AG10803 (cell line): Measurements from ENCODE around the gene NKIRAS2.
A peak's percentile ranks its signal among the peaks of the same experiment; 100 is the strongest.
"Not testable (repeated sequence)": the region's sequence is repeated elsewhere in the genome, so short reads cannot be mapped to it uniquely, and the experiment has no call there.

Source experiments
- DNase-seq: peaks from one replicate; pipeline ENCODE4 v3.0.0; 2010; ENCODE audit warnings: low read depth
- H3K4me3 ChIP-seq: 2 replicates; pipeline ENCODE4 v1.5.1; 2011; ENCODE audit warnings: mild to moderate bottlenecking, low read length, control low read depth
- TF ChIP-seq, protein P1 (sequence below): conservative IDR thresholded peaks from 2 replicates; pipeline ENCODE4 v1.5.1; 2011; ENCODE audit warnings: mild to moderate bottlenecking, low read length, control low read depth, inconsistent platforms

Gene NKIRAS2

DNA sequence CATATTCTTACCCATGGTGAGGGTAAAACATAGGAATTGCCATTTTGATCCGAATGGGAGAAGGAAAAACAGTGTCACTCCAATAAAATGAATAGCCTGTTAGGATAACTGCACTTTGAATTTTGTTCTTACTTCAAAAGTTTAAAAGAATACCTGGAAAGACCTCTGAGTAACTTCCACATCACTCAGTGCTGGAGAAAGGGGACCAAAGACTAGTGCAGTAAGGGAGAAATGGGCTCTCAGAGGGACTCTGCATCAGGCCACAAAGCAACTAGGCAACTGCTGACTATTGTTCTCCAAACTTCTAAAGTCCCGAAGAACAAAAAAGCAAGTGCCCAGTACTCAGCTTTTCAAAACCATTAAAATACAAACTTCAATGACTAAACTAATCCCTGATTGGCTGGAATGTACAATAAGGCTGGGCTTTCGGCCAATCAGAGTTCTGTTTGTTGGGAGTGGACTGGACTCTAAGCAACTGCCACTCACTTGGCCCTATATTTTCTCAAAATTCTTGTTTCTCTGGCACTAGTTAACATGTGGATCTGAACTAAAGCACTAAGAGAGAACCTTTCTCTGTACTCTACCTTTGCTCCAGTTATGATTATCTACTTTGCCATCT, 8.9 kb upstream of the NKIRAS2 start:
- TF ChIP-seq, protein P1, sequence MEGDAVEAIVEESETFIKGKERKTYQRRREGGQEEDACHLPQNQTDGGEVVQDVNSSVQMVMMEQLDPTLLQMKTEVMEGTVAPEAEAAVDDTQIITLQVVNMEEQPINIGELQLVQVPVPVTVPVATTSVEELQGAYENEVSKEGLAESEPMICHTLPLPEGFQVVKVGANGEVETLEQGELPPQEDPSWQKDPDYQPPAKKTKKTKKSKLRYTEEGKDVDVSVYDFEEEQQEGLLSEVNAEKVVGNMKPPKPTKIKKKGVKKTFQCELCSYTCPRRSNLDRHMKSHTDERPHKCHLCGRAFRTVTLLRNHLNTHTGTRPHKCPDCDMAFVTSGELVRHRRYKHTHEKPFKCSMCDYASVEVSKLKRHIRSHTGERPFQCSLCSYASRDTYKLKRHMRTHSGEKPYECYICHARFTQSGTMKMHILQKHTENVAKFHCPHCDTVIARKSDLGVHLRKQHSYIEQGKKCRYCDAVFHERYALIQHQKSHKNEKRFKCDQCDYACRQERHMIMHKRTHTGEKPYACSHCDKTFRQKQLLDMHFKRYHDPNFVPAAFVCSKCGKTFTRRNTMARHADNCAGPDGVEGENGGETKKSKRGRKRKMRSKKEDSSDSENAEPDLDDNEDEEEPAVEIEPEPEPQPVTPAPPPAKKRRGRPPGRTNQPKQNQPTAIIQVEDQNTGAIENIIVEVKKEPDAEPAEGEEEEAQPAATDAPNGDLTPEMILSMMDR, result no peak
- H3K4me3 ChIP-seq, result no peak overlapping the region
- no peak for DNase-seq

DNA sequence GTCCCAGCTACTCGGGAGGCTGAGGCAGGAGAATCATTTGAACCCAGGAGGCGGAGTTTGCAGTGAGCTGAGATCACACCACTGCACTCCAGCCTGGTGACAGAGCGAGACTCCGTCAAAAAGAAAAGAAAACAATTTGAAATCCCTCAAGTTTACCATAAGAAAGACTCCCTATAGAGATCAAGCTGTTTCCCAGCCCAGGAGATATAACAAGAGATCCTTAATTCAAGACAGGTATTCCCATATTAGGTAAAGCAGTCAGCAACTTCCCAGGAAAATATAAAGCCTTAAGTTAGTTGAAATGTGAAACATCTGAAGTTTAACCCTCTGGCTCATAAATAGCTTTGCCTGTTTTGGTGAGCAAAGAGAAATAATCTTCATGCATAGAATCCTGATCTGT, 7.5 kb upstream of the NKIRAS2 start:
- not testable (repeated sequence) for H3K4me3 ChIP-seq, DNase-seq

DNA sequence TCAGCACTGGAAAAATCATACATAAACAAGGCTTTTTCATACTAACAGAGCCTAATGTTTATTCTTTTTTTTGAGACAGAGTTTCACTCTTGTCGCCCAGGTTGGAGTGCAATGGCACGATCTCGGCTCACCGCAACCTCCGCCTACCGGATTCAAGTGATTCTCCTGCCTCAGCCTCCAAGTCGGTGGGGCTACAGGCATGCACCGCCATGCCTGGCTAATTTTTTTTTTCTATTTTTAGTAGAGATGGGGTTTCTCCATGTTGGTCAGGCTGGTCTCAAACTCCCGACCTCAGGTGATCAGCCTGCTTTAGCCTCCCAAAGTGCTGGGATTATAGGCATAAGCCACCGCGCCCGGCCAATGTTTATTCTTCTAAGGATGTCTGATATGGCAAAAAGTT, 6.2 kb upstream of the NKIRAS2 start:
- not testable (repeated sequence) for DNase-seq, H3K4me3 ChIP-seq

DNA sequence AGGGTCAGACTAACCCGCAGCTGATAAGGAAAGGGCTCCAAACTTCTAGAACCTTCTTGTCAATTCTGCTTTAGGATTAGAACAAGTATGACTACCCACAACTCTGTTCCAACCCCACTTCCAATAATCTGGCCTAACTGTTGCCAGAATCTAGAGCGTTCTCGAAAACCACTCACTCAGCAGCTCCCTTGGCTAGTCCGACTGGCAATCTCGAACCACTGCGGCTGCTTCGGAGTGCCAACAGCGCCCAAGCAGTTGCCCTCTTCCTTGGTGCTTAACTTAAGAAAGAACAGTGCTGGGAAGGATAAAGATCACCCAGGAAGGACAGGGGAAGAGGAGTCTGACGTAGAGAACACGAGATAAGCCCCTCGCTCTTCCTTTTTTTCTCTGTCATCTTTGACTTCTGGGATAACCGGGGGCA, 3.5 kb upstream of the NKIRAS2 start:
- TF ChIP-seq, protein P1, result no peak
- peak; percentile 37 for DNase-seq
- H3K4me3 ChIP-seq, result peak overlapping the region; percentile 99

DNA sequence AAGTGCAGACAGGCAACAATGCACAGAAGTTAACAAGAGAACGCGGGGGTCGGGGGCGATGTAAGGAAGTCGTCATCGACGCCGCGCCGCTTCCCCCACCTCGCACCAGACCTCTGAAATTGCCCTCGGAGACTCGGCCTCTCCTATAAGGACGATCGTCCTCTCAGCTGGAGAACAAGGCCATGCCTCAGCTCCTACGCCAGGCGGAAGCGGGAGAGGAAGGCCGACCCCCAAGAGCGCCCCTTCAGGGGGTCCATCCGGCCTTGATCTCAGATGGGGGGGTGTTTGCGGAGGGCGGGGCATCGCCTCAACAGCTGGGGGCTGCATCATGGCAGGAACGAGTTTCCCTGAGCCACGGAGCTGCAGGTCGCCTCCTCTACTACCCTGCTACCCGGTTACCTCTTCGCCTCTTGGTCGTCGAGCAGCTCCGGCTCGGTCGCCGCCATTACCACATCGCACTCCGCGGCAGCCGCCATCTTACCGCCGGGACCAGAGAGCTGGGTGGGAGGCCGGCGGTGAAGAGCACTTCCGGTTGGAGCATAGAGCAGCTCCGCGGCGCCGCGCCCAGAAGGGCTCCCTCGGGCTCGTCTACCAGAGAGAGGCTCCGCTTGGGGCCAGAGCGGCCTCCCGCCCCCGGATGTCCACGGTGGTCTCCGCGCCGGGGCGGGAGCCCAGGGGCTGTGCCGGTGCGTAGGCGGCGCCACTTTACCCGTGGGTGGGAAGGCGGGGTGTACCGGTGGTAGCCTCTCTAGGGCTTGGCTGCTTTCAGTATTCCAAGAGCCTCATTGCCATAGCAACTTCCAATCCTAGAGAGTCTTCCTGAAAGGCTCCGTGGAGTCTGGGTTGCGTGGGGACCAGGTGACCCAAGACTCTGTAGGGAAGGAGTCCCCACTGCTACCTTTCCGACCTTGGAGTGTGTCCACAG, 2.7 kb upstream of the NKIRAS2 start, which contains the start of gene DNAJC7:
TSS of gene DNAJC7 (minus strand) at position 499 of the 925 bp plus-strand sequence. CDS start at position 476, 23 bp downstream.
- H3K4me3 ChIP-seq, result peak within 1 kb of the TSS; percentile 99
- TF ChIP-seq, protein P1, result no peak
- peak; percentile 89 for DNase-seq

DNA sequence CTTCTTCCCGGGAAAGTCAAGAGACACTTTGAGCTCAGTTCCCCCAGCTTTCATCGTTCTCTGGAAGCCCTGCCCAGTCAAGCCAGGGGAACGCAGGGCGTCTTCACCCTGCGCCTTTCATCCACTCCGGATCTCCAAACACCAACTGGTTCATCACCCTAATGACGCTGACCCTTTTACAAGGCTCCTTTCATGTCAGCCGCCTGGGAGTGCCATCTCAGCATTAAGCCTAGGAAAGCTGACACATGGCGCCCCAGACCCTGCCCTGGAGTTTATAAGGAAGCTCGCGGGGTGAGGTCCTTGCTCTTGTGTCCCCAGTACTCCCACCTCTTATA, 2.1 kb upstream of the NKIRAS2 start:
- H3K4me3 ChIP-seq, result peak overlapping the region; percentile 99
- TF ChIP-seq, protein P1, result no peak
- DNase-seq, result no peak

DNA sequence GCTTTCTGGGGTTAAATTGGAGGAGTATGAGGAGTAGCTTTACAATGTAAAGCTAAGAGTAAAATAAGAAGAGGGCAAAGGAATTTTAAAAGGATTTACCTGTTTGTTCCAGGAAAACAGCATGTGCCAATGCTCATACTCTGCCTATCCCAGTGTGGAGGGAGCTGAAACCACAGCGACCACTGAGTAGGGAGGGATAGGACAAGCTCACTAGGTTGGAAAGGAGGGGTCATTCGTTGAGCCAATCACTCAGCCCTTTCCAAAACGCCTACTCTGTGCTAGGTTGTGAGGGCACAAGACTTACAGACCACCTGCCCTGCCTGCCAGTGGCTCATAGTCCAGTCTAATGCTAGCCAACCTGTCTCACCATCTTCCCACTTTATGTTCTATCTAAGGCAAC, 1.6 kb upstream of the NKIRAS2 start:
- H3K4me3 ChIP-seq, result peak overlapping the region; percentile 99
- DNase-seq, result no peak
- TF ChIP-seq, protein P1, result no peak

DNA sequence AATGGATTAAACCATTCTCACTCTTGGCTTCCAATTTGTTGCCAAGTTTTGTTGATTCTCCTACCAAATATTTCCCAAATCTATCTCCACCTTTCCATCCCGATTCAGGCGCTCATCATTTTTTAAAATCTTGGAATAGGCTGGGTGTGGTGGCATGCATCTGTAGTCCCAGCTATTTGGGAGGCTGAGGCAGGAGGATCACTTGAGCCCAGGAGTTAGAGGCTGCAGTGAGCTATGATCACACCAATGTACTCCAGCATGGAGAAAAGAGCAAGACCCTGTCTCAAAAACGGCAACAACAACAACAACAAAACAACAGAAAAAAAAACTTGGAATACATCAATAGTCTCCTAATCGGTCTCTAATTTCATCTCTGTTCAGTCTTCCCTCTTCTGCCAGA, 902 bp upstream of the NKIRAS2 start:
- TF ChIP-seq, protein P1, result no peak
- DNase-seq, result no peak
- H3K4me3 ChIP-seq, result no peak overlapping the region

DNA sequence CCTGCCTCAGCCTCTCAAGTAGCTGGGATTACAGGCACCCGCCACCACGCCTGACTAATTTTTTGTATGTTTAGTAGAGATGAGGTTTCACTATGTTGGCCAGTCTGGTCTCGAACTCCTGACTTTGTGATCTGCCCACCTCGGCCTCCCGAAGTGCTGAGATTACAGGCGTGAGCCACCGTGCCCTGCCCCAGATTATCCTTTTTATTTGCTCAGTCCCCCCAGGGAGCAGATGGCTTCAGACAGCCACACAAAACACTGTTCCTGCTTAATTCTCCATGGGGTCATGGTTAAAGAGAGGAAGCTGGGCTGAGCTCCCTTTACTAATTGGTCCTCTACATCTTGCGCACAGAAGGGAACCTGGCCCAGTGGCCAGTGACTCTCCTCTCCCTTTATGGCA, 955 bp downstream of the NKIRAS2 start:
- DNase-seq, result not testable (repeated sequence)
- H3K4me3 ChIP-seq, result peak overlapping the region; percentile 85
